Psoas muscle (tissue), 8 donors: ENCODE measurements around the gene ATF6. TPM values are rescaled to one million over a fixed set of nuclear protein-coding genes. Genes with fewer than 3 reads are reported as not detected.
"Not testable (repeated sequence)": the region's sequence is repeated elsewhere in the genome, so short reads cannot be mapped to it uniquely, and the experiment has no call there.

Experiments used
- ATAC-seq, 4 donors: fragments of 200-7000 bp; cut with Tn5 transposase; one replicate each; pipeline ENCODE4 v1.9.1; 2020; ENCODE audit warnings: moderate library complexity in 3 of 4, mild to moderate bottlenecking in 2 of 4
- DNase-seq, 2 donors: peaks; one replicate each; pipeline ENCODE4 v3.0.0-alpha.2; 2020
- H3K27ac ChIP-seq: fragments of 200-600 bp; one replicate; pipeline ENCODE4 v1.8.0; 2022
- H3K27me3 ChIP-seq, 3 donors: fragments of 200-600 bp in 1 of 3; one replicate each; pipeline versions ENCODE4 v1.6.1 to v1.8.0; 2013 to 2022; ENCODE audit warnings: low read length in 2 of 3, mild to moderate bottlenecking in 2 of 3, moderate library complexity in 1 of 3; ENCODE audit not compliant: insufficient read depth in 3 of 3
- H3K36me3 ChIP-seq, 2 donors: fragments of 200-600 bp in 1 of 2; one replicate each; pipeline versions ENCODE4 v1.6.1 to v1.8.0; 2013 to 2022; ENCODE audit warnings: low read depth in 1 of 2, mild to moderate bottlenecking in 1 of 2, moderate library complexity in 1 of 2; ENCODE audit not compliant: insufficient read depth in 1 of 2
- H3K4me1 ChIP-seq: fragments of 200-600 bp; one replicate; pipeline ENCODE4 v1.8.0; 2022
- H3K4me3 ChIP-seq: fragments of 200-600 bp; one replicate; pipeline ENCODE4 v1.8.0; 2022; ENCODE audit warnings: mild to moderate bottlenecking
- H3K9me3 ChIP-seq: fragments of 200-600 bp; one replicate; pipeline ENCODE4 v1.8.0; 2022
- WGBS, 3 donors: extraction: QIAGEN DNeasy Blood & Tissue Kit; methylation state at CpG; one replicate each; pipeline versions ENCODE4 v1.1.6 to v1.1.7; 2013; 5-methylcytosine and 5-hydroxymethylcytosine counted together
- intact Hi-C, 2 donors: fragments of 100-400 bp; cut with DNase I; formaldehyde crosslinking; loops; one replicate each; pipeline versions ENCODE4 v1.11.0 to v1.14.2; 2022
- polyA plus RNA-seq, 3 donors: library from polyadenylated mRNA; stranded (reverse); fragments of 200-250 nt; gene quantifications; one replicate each; pipeline ENCODE4 v1.2.3, GENCODE V29; 2013
- total RNA-seq, 4 donors: library from RNA; stranded (reverse); fragmentation: NEBNext Ultra II Directional in 2 of 4; extraction: Animal tissue kit (Norgen Biotek cat#: 25700) in 2 of 4; gene quantifications; one replicate each; pipeline versions ENCODE4 v1.2.1 to v1.2.4, GENCODE V29; 2021 to 2023
- TF ChIP-seq, protein P1 (sequence below): fragments of 200-600 bp; IDR thresholded peaks from one replicate; pipeline ENCODE4 v1.8.0; 2022; ENCODE audit warnings: antibody characterized with exemption
- donor health status: healthy with polysubstance abuse.
- donor health status: DM: no; HTN: no; CAD: no; lungs with moderate emphysema.
- donor health status: Bipolar disorder and iron deficiency.
- donor health status: healthy.
- donor health status: DM: yes; HTN: yes; CAD: no.
- donor health status: DM: no; HTN: no; CAD: no.
- donor health status: DM: no; HTN: no; CAD: no.
- donor health status: DM: yes; HTN: yes; CAD: no.

The ATF6 gene
- total and polyA plus RNA-seq, 7 donors, result 6.4 to 17.1 (median 11.0) TPM

DNA sequence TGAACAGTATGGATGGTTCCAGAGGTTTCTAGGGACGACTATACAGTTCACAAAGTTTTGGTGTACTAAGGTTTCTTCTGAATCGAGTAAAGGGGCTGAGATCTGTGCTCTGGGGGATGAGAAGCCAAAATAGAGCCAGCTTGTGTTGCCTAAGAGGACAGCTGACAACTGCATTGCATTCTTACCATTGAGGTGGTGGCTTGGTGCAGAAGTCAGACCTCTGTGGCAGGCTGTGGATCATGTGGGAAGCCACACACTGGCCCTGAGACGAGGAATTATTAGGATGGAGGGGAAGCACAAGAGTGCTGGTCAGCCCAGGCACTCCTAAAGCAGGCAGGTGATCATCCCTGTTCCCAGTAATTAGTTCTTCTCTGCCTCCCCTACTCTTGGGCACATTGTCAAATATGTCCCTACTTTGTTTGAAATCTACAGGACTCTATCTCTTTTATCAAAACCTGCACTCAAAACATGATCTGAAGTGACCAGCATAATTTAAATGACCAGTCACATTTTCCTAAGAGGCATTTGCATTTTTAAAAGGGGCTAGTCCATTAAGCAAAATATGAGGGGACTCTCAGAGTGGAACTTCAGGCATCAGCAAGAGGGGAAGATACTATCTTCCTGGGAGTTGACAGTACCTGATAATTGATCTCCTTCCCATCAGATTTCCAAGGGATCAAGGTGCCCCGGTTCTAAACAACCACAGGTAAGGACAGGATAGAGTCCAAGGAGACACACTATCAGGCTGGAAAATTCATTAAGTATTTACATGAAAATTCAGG lies 45.0 kb upstream of the ATF6 start, which contains the start of gene FCRLB:
Gene FCRLB, plus strand, starts transcription at position 589 of the 782 bp plus-strand sequence. CDS start 1,129 bp downstream, outside the sequence.
- TF ChIP-seq, protein P1, sequence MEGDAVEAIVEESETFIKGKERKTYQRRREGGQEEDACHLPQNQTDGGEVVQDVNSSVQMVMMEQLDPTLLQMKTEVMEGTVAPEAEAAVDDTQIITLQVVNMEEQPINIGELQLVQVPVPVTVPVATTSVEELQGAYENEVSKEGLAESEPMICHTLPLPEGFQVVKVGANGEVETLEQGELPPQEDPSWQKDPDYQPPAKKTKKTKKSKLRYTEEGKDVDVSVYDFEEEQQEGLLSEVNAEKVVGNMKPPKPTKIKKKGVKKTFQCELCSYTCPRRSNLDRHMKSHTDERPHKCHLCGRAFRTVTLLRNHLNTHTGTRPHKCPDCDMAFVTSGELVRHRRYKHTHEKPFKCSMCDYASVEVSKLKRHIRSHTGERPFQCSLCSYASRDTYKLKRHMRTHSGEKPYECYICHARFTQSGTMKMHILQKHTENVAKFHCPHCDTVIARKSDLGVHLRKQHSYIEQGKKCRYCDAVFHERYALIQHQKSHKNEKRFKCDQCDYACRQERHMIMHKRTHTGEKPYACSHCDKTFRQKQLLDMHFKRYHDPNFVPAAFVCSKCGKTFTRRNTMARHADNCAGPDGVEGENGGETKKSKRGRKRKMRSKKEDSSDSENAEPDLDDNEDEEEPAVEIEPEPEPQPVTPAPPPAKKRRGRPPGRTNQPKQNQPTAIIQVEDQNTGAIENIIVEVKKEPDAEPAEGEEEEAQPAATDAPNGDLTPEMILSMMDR, result no peak
- intact Hi-C loops, result no loop called here
- H3K27ac ChIP-seq, result no peak within 1 kb of the TSS
- ATAC-seq (no peak), DNase-seq (no peak)
- H3K9me3 ChIP-seq, result no peaks in the 10 kb centered on the region
- H3K4me3 ChIP-seq, result no peak within 1 kb of the TSS
- H3K4me1 ChIP-seq, result no peaks in the 10 kb centered on the region
- WGBS, 3 donors, result 34 to 59% (median 39%) methylated on average over 4 of the region's 4 CpGs
- H3K27me3 ChIP-seq, result peaks cover 0 to 54% (median 2%) of the 10 kb centered on the region in 3 donors
- no peaks in the 10 kb centered on the region for H3K36me3 ChIP-seq

DNA sequence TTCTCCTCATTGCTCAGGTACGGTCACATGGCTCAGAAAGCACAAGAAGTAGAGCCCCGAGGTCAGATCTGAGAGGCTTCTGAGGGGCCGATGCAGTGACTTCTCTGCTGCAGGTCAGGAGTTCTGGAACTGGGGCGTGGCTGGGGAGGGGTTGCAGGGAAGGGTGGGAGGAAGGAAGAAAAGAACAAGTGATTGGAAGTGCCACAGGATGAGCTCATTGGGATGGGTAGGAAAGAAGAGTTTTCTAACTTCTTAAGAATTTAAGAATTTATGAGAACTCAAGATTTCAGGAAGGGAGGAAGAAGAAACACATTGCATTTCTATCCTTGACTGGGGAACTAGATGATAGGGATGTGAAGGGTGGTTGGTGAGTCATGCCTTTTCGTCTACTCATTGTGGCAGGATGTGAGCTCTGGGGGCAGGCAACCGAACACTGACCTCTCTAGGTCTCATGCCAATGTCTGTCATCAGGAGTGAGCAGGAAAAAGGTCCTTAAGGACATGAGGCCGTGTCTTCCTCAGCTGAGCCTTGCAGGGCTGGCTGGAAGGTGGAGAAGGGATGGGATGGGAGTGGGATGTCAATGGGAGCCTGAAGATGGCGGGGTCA lies 44.3 kb upstream of the ATF6 start:
- no peak overlapping the region for H3K4me3 ChIP-seq
- no peaks in the 10 kb centered on the region for H3K9me3 ChIP-seq
- H3K27me3 ChIP-seq, result peaks cover 0 to 55% (median 2%) of the 10 kb centered on the region in 3 donors
- H3K27ac ChIP-seq, result no peak overlapping the region
- ATAC-seq, result no peak
- 60 to 73% (median 63%) methylated on average over 8 of the region's 8 CpGs for WGBS, 3 donors
- no peak for DNase-seq
- intact Hi-C loops, result no loop called here
- TF ChIP-seq, protein P1, result no peak
- no peaks in the 10 kb centered on the region for H3K4me1 ChIP-seq
- H3K36me3 ChIP-seq, result no peaks in the 10 kb centered on the region

DNA sequence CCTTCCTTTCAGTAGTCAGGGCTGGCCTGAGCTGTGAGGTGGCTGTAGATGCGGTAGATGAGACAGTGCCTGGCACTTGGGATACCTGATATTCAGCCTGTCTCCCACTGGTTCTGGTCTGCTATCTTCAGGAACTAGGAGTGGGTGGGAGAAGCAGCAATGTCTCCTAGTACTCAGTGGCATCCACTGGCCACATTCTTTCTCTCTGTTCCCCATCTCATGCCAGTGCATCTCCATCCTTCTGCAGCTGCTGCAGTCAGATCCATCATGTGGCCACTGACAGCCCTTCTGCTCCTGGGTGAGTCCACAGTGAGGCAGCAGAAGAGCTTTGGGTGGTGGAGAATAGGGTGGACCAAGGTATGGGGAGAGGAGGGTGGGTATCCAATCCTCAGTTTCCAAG lies 43.7 kb upstream of the ATF6 start:
- no peaks in the 10 kb centered on the region for H3K9me3 ChIP-seq
- no peak for ATAC-seq
- 97 to 100% (median 100%) methylated on average over 1 of the region's 1 CpG for WGBS, 3 donors
- no peak overlapping the region for H3K27ac ChIP-seq
- TF ChIP-seq, protein P1, result no peak
- peaks cover 0 to 53% (median 2%) of the 10 kb centered on the region in 3 donors for H3K27me3 ChIP-seq
- H3K4me3 ChIP-seq, result no peak overlapping the region
- no peaks in the 10 kb centered on the region for H3K36me3 ChIP-seq
- intact Hi-C loops, result no loop called here
- DNase-seq, result no peak
- peaks cover 2% of the 10 kb centered on the region for H3K4me1 ChIP-seq

DNA sequence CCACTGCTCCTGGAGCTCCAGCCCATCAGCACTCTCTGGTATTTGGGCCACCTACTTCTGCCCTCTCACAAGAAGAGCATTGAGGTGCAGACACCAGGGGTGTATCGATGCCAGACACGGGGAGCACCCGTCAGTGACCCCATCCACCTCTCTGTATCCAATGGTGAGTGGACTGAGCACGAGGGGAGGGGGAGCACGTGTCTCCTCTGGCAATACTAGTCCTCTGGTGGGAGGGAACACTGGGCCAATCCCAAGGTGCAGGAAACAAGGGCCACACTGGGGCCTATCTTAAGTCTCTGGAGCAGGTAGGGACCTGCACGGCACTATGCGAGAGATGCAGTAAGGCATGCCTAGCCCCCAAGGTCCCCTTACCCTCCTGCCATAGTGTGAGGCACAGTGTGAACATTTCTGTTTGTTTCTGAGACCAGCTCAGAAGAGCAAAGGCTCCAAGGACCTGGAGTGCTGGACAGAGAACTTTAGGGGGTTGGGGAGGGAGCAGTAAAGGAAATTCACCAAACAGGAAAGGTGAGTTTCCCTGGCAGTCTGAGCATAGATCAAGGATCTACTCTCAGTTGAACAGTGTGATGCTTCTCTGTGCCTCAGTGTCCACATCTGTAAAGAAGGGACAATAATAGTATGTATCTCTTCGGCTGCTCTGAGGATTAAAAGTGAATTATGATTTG lies 42.5 kb upstream of the ATF6 start:
- DNase-seq (no peak), ATAC-seq (no peak)
- Histone ChIP-seq H3K4me3 (no peak overlapping the region), H3K36me3 (no peaks in the 10 kb centered on the region), H3K27me3 (peaks cover 0 to 56% (median 2%) of the 10 kb centered on the region in 3 donors), H3K27ac (no peak overlapping the region), H3K4me1 (peaks cover 4% of the 10 kb centered on the region), H3K9me3 (no peaks in the 10 kb centered on the region)
- WGBS, 3 donors, result 79 to 89% (median 86%) methylated on average over 8 of the region's 8 CpGs
- intact Hi-C loops, result no loop called here
- TF ChIP-seq, protein P1, result no peak

DNA sequence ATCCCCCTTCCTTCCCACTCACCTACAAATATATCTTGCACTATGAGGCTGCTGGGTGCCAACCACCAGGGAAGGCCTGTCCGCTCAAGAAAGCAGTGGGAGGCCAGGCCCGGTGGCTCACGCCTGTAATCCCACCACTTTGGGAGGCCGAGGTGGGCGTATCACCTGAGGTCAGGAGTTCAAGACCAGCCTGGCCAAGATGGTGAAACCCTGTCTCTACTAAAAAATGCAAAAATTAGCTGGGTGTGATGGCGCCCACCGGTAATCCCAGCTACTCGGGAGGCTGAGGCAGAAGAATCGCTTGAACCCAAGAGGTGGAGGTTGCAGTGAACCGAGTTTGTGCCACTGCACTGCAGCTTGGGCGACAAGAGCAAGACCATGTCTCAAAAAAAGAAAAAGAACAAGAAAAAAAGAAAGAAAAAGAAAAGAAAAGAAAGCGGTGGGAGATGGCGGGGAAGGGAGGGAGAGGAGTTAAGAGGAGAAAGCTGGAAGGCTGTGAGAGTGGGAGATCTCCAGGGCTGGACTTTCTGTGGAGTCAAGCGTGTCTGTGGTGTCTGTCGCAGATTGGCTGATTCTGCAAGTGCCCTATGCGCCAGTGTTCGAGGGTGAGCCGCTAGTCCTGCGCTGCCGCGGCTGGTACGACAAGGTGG lies 40.7 kb upstream of the ATF6 start:
- DNase-seq, intact Hi-C loops, H3K9me3 ChIP-seq, H3K36me3 ChIP-seq, ATAC-seq, H3K4me1 ChIP-seq: not testable (repeated sequence)
- Histone ChIP-seq H3K27ac (peak overlapping the region; percentile 68), H3K4me3 (peak overlapping the region; percentile 72), H3K27me3 (peaks cover 0 to 55% (median 2%) of the 10 kb centered on the region in 3 donors)
- WGBS, 3 donors, result 45 to 53% (median 48%) methylated on average over 21 to 22 of the region's 22 CpGs
